Suprapubic skin (tissue), 4 donors: ENCODE measurements around the gene NAALADL2.

Experiments used
- CTCF ChIP-seq, 2 donors: fragments of 200-600 bp in 1 of 2; fragments of 450-650 bp in 1 of 2; sonication (generic) in 1 of 2; IDR thresholded peaks; one replicate each; pipeline ENCODE4 v1.5.1; 2016 to 2019; ENCODE audit warnings: antibody characterized with exemption in 2 of 2, mild to moderate bottlenecking in 1 of 2, moderate library complexity in 1 of 2
- POLR2A ChIP-seq, 2 donors: fragments of 450-650 bp; IDR thresholded peaks; one replicate each; pipeline ENCODE4 v1.6.1; 2017; ENCODE audit warnings: antibody characterized with exemption in 2 of 2, mild to moderate bottlenecking in 2 of 2, moderate library complexity in 2 of 2
- POLR2AphosphoS5 ChIP-seq, 3 donors: sonication (generic); formaldehyde crosslinking; IDR thresholded peaks; one replicate each; pipeline ENCODE4 v1.6.1; 2017; ENCODE audit warnings: antibody characterized with exemption in 3 of 3

GRCh38 chr3:175392653-175393052 lies 533.5 kb downstream of the NAALADL2 start:
- TF ChIP-seq POLR2A (IDR thresholded peaks at IDR 0.05) (no peak), CTCF (IDR thresholded peaks at IDR 0.05) (no peak), POLR2AphosphoS5 (IDR thresholded peaks at IDR 0.05) (no peak)
